A549 (cell line): Measurements from ENCODE around the gene RANBP9. TPM values are rescaled to one million over a fixed set of nuclear protein-coding genes. Genes with fewer than 3 reads are reported as not detected.

ENCODE experiments used
- ATAC-seq, 2 experiments: fragments of 200-7000 bp in 1 of 2; fragments of >200 bp in 1 of 2; cut with Nextera tagmentation in 1 of 2; cut with Tn5 transposase in 1 of 2; 3 replicates each; pipeline versions ENCODE4 v1.8.0 to v1.9.1; 2018 to 2020; ENCODE audit warnings: mild to moderate bottlenecking in 1 of 2, moderate library complexity in 1 of 2
- CTCF ChIA-PET: fragments of 300-600 bp; sonication (Branson Sonifier 250); formaldehyde crosslinking; extraction: SDS; loops from one replicate; lab custom pipeline; 2021; ENCODE audit warnings: antibody characterized with exemption, inconsistent platforms; lab: Yijun Ruan, JAX
- POLR2A ChIA-PET: fragments of 350-600 bp; formaldehyde crosslinking; extraction: SDS; loops from one replicate; lab custom pipeline; 2021; ENCODE audit warnings: antibody characterized with exemption, inconsistent platforms; lab: Yijun Ruan, JAX
- DNase-seq, 2 experiments: peaks; one replicate each; pipeline versions ENCODE4 v3.0.0 to v3.0.0-alpha.2; 2011 to 2016; ENCODE audit warnings: low read depth in 1 of 2, low spot score in 1 of 2
- FAIRE-seq: peaks from 2 replicates; lab custom pipeline; 2011; peaks lifted over from hg19 to GRCh38; lab: Jason Lieb, UNC
- H3K27ac ChIP-seq, 2 experiments: fragments of >200 bp; sonication (Bioruptor Twin); formaldehyde crosslinking; 3 replicates each; pipeline ENCODE4 v1.5.1; 2016 to 2017
- H3K4me1 ChIP-seq: fragments of >200 bp; sonication (Bioruptor Twin); formaldehyde crosslinking; 3 replicates; pipeline ENCODE4 v1.6.1; 2016
- H3K4me2 ChIP-seq: fragments of >200 bp; sonication (Bioruptor Twin); formaldehyde crosslinking; 3 replicates; pipeline ENCODE4 v1.6.1; 2016
- H3K4me3 ChIP-seq: fragments of >200 bp; sonication (Bioruptor Twin); formaldehyde crosslinking; 3 replicates; pipeline ENCODE4 v1.5.1; 2016
- H3K9me3 ChIP-seq: fragments of >200 bp; sonication (Bioruptor Twin); formaldehyde crosslinking; 3 replicates; pipeline ENCODE4 v1.6.1; 2016
- BCL3 ChIP-seq: fragments of >200 bp; sonication (Bioruptor Twin); formaldehyde crosslinking; IDR thresholded peaks from 3 replicates; pipeline ENCODE4 v1.6.1; 2016
- BHLHE40 ChIP-seq: IDR thresholded peaks from 2 replicates; pipeline ENCODE4 v1.6.1; 2012; ENCODE audit warnings: low read depth, low read length, inconsistent platforms
- CBX8 ChIP-seq: fragments of 200-600 bp; sonication (generic); IDR thresholded peaks from 2 replicates; pipeline ENCODE4 v1.6.1; 2016
- CEBPB ChIP-seq, 2 experiments: fragments of >200 bp in 1 of 2; sonication (Bioruptor Twin) in 1 of 2; formaldehyde crosslinking in 1 of 2; IDR thresholded peaks; 2 replicates each; pipeline ENCODE4 v1.6.1; 2012 to 2016
- EHF ChIP-seq: fragments of 250-450 bp; sonication (Bioruptor Pico); IDR thresholded peaks from 2 replicates; pipeline ENCODE4 v1.5.0; 2020; ENCODE audit warnings: mild to moderate bottlenecking
- EHMT2 ChIP-seq: fragments of 200-600 bp; sonication (generic); IDR thresholded peaks from 2 replicates; pipeline ENCODE4 v1.6.1; 2016; ENCODE audit warnings: antibody characterized with exemption, low read depth, mild to moderate bottlenecking, moderate library complexity
- ESRRA ChIP-seq: fragments of 150-350 bp; IDR thresholded peaks from 2 replicates; pipeline ENCODE4 v1.6.1; 2014; ENCODE audit warnings: mild to moderate bottlenecking, low read length, borderline replicate concordance
- FOSL2 ChIP-seq, 2 experiments: fragments of 450-650 bp in 1 of 2; fragments of >200 bp in 1 of 2; sonication (Bioruptor Twin) in 1 of 2; formaldehyde crosslinking; IDR thresholded peaks; 2 replicates each; pipeline versions ENCODE4 v1.5.0 to v1.6.1; 2016 to 2020; ENCODE audit warnings: mild to moderate bottlenecking in 1 of 2, moderate library complexity in 1 of 2
- FOXS1 ChIP-seq: fragments of 250-450 bp; sonication (Bioruptor Pico); IDR thresholded peaks from 2 replicates; pipeline ENCODE4 v1.5.0; 2020; ENCODE audit warnings: mild to moderate bottlenecking, moderate library complexity
- GATA3 ChIP-seq: IDR thresholded peaks from 2 replicates; pipeline ENCODE4 v1.6.1; 2012; ENCODE audit warnings: borderline replicate concordance
- HEYL ChIP-seq: fragments of 250-450 bp; sonication (Bioruptor Pico); IDR thresholded peaks from 2 replicates; pipeline ENCODE4 v1.8.0; 2021; ENCODE audit warnings: mild to moderate bottlenecking, moderate library complexity
- HMGXB4 ChIP-seq: fragments of 250-450 bp; sonication (Bioruptor Pico); IDR thresholded peaks from 2 replicates; pipeline ENCODE4 v1.5.0; 2021; ENCODE audit warnings: mild to moderate bottlenecking, moderate library complexity, borderline replicate concordance
- HOXB13 ChIP-seq: fragments of 250-450 bp; sonication (Bioruptor Pico); IDR thresholded peaks from 2 replicates; pipeline ENCODE4 v1.5.0; 2020; ENCODE audit warnings: low read depth, mild to moderate bottlenecking, moderate library complexity
- KDM1A ChIP-seq: fragments of 200-600 bp; sonication (generic); IDR thresholded peaks from 2 replicates; pipeline ENCODE4 v1.6.1; 2016; ENCODE audit warnings: low read depth, mild to moderate bottlenecking
- MAFK ChIP-seq: fragments of 450-650 bp; IDR thresholded peaks from 2 replicates; pipeline ENCODE4 v1.6.1; 2014; ENCODE audit not compliant: partially characterized antibody
- MAX ChIP-seq: IDR thresholded peaks from 2 replicates; pipeline ENCODE4 v1.6.1; 2012
- MAZ ChIP-seq: fragments of 150-350 bp; IDR thresholded peaks from 2 replicates; pipeline ENCODE4 v1.6.1; 2014; ENCODE audit warnings: antibody characterized with exemption, low read depth, low read length, borderline replicate concordance
- NPAS2 ChIP-seq: fragments of 250-450 bp; sonication (Bioruptor Pico); IDR thresholded peaks from 2 replicates; pipeline ENCODE4 v1.8.0; 2022; ENCODE audit warnings: mild to moderate bottlenecking, moderate library complexity, borderline replicate concordance
- NR3C1 ChIP-seq: fragments of >200 bp; sonication (Bioruptor Twin); formaldehyde crosslinking; IDR thresholded peaks from 3 replicates; pipeline ENCODE4 v1.6.1; 2017
- PHF8 ChIP-seq: fragments of 200-600 bp; sonication (generic); IDR thresholded peaks from 2 replicates; pipeline ENCODE4 v1.6.1; 2016; ENCODE audit warnings: low read depth, mild to moderate bottlenecking, antibody characterized with exemption, moderate library complexity, borderline replicate concordance
- RARB ChIP-seq: fragments of 250-450 bp; sonication (Bioruptor Pico); IDR thresholded peaks from 2 replicates; pipeline ENCODE4 v1.8.0; 2021; ENCODE audit warnings: mild to moderate bottlenecking, moderate library complexity
- RFX5 ChIP-seq: fragments of 450-650 bp; IDR thresholded peaks from 2 replicates; pipeline ENCODE4 v1.7.1; 2014; ENCODE audit warnings: antibody characterized with exemption, mild to moderate bottlenecking, moderate library complexity
- RNF2 ChIP-seq: fragments of 200-600 bp; sonication (generic); IDR thresholded peaks from 2 replicates; pipeline ENCODE4 v1.6.1; 2016; ENCODE audit warnings: low read depth, mild to moderate bottlenecking, antibody characterized with exemption, moderate library complexity, borderline replicate concordance
- TP53 ChIP-seq: fragments of 250-450 bp; sonication (Bioruptor Pico); IDR thresholded peaks from 2 replicates; pipeline ENCODE4 v1.5.0; 2021; ENCODE audit warnings: mild to moderate bottlenecking, moderate library complexity
- USF2 ChIP-seq: fragments of 450-650 bp; IDR thresholded peaks from 2 replicates; pipeline ENCODE4 v1.6.1; 2014; ENCODE audit warnings: antibody characterized with exemption
- ZC3H11A ChIP-seq: fragments of 450-650 bp; IDR thresholded peaks from 2 replicates; pipeline ENCODE4 v1.6.1; 2014; ENCODE audit warnings: antibody characterized with exemption, mild to moderate bottlenecking
- ZFP36 ChIP-seq: fragments of 450-650 bp; IDR thresholded peaks from 2 replicates; pipeline ENCODE4 v1.6.1; 2014; ENCODE audit warnings: borderline replicate concordance; ENCODE audit not compliant: partially characterized antibody
- ZNF302 ChIP-seq: fragments of 250-450 bp; sonication (Bioruptor Pico); IDR thresholded peaks from 2 replicates; pipeline ENCODE4 v1.9.0; 2021; ENCODE audit warnings: inconsistent platforms, mild to moderate bottlenecking, moderate library complexity
- ZSCAN20 ChIP-seq: fragments of 250-450 bp; sonication (Bioruptor Pico); IDR thresholded peaks from 2 replicates; pipeline ENCODE4 v1.8.0; 2022; ENCODE audit warnings: mild to moderate bottlenecking, moderate library complexity
- WGBS: methylation state at CpG from one replicate; pipeline ENCODE4 v1.1.6; 2017; ENCODE audit errors: missing lambda C conversion rate; 5-methylcytosine and 5-hydroxymethylcytosine counted together
- polyA plus RNA-seq, 4 experiments: library from polyadenylated mRNA; depleted of rRNA in 3 of 4; stranded (reverse); fragments of >200 nt; fragmentation: RNase III in 1 of 4; extraction: RNeasy Plus Mini Kit Qiagen cat#74134 plus additional on column Dnase treatment in 1 of 4; gene quantifications; 2 replicates in 3 of 4; 3 replicates in 1 of 4; pipeline ENCODE4 v1.2.3, GENCODE V29; 2011 to 2017

The RANBP9 gene
- polyA plus RNA-seq, 2 of the 4 experiments (the other 2 are of a cell fraction) = 13.7 to 15.7 TPM

GRCh38 chr6:13593720-13594119 is 117.9 kb downstream of the RANBP9 start:
- ChIA-PET CTCF (interaction anchor here (1.0 kb wide), 1 partner anchor 19 kb away, joined by 3 read pairs; no protein-coding TSS in a partner anchor), POLR2A (no interaction called here)
- no peak for FAIRE-seq
- no peaks in the 10 kb centered on the region for H3K9me3 ChIP-seq
- ATAC-seq = no peak
- 87% methylated on average over 6 of the region's 6 CpGs for WGBS
- no peak overlapping the region for H3K4me2 ChIP-seq
- DNase-seq = no peak
- no peak overlapping the region for H3K27ac ChIP-seq
- no peaks in the 10 kb centered on the region for H3K4me1 ChIP-seq
- H3K4me3 ChIP-seq = no peak overlapping the region
- TF ChIP-seq FOXS1 (no peak), RARB (no peak), BCL3 (no peak), MAZ (no peak), EHMT2 (no peak), KDM1A (no peak), HMGXB4 (CRISPR knock-in tag) (no peak), NPAS2 (CRISPR knock-in tag) (no peak), EHF (CRISPR knock-in tag) (no peak), TP53 (no peak), RFX5 (no peak), FOSL2 (IDR thresholded peaks at IDR 0.05) (no peak), FOSL2 (CRISPR knock-in tag; IDR thresholded peaks at IDR 0.05) (no peak), ESRRA (no peak), USF2 (no peak), GATA3 (no peak), ZSCAN20 (CRISPR knock-in tag) (no peak), NR3C1 (no peak)

GRCh38 chr6:13593103-13593502 is 118.5 kb downstream of the RANBP9 start:
- no peak for FAIRE-seq
- no peak for DNase-seq
- H3K4me3 ChIP-seq = no peak overlapping the region
- 87% methylated on average over 6 of the region's 6 CpGs for WGBS
- no peak overlapping the region for H3K4me2 ChIP-seq
- ChIA-PET POLR2A (no interaction called here), CTCF (interaction anchor here (0.5 kb wide), 1 partner anchor 175 kb away, joined by 3 read pairs; no protein-coding TSS in a partner anchor)
- no peaks in the 10 kb centered on the region for H3K9me3 ChIP-seq
- no peak for ATAC-seq
- H3K27ac ChIP-seq = no peak overlapping the region
- no peaks in the 10 kb centered on the region for H3K4me1 ChIP-seq
- no peak for TF ChIP-seq RNF2
- TF ChIP-seq MAFK = no peak
- TF ChIP-seq PHF8 = no peak
- no peak for TF ChIP-seq ZFP36
- TF ChIP-seq MAX = no peak
- TF ChIP-seq BHLHE40 = no peak
- no peak for TF ChIP-seq ZNF302 (CRISPR knock-in tag)
- TF ChIP-seq ZC3H11A = no peak
- TF ChIP-seq GATA3 = no peak
- no peak for TF ChIP-seq HOXB13
- no peak for TF ChIP-seq CEBPB (IDR thresholded peaks at IDR 0.05)
- TF ChIP-seq EHMT2 = no peak
- no peak for TF ChIP-seq HEYL (CRISPR knock-in tag)
- no peak for TF ChIP-seq CBX8
- TF ChIP-seq FOXS1 = no peak
